Pons (tissue), 1 donor: ENCODE results near the gene CD82.
"Not testable (repeated sequence)": the region's sequence is repeated elsewhere in the genome, so short reads cannot be mapped to it uniquely, and the experiment has no call there.

Source experiments
- DNase-seq: peaks from one replicate; pipeline ENCODE4 v3.0.0-alpha.2; 2016; ENCODE audit warnings: low spot score

CD82 gene

DNA sequence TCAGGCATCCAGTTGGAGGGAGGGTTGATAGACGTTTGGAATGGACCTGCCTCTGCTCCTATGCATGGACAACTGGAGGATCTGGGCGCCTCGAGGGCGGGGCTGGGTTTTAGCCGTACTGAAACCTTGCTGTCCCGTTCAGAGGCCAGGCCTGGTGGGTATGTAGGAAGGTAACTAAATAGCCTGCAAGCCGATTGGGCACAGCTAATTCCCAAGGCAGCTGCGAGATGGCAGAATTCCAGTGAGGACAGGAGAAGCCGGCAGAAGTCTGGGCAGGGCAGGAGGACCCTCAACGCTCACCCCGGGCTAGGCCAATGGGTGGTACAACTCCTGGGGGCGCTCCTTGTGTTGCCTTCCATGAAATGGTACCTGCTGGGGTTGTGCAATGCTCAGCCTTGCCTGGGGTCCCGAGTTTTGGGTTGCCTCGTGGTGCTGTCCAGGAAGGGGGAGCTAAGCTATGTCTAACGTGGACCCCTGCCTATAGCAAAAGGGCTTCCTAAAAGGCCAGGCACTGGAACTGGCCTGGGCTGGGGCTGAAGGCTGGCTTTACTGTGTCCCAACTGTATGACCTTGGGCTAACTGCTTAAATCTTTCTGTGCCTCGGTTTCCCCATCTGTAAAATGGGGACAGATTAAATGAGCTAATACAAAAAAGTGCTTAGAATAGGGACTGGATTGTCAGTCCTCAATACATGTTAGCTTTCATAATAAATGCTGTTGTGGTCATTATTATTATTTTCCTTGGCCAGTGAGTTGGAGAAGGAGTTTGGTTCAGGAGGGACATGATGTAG, 30.1 kb upstream of the CD82 start:
- DNase-seq, result no peak

DNA sequence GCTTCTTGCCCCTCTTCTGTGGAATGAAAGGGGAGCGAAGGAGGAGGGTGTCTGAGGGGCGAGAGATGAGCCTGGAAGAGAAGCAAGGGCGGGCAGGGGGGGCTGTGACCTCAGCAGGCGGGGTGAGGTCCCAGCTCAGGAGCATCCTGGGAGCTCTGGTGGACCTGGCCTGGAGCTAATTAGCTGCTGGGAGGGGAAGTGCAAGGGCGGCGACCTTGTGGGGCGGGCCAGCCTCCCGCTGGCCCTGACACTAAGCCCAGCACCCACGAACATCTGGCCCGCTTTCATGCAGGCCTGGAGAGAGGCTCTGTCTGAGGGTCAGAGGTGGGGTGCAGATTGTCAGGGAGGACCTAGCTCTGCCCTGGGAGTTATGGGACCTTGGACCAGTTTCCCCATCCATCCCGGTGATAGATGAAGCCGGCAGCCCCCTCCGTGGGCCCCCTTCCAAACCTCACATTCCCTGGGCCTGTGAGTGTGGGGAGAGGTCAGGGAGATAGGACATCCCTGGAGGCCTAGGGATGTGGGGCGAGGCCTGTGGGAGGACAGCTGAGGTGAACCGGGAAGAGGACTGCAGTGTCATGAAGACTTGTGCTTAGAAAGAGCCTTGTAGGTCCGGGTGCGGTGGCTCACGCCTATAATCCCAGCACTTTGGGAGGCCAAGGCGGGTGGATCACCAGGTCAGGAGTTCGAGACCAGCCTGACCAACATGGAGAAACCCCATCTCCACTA, 28.5 kb upstream of the CD82 start:
- DNase-seq, result no peak

DNA sequence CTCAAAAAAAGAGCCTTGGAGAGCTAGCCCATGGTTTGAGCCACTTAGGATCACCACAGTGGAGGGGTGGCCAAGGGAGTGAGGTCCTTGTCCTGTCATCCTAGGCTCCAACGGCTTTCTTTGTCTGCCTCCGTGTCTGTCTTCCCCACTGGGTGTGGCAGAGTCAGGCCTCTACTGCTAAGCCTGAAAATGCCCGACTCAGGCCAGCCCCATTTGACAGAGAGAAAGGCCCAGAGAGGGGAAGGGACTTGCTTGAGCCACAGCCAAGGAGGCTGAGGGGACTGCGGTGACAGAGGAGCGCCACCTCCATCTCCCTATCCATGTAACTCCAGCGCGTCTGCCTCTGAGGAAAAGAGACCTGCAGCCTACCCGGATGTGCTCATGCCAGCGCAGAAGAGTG, 27.8 kb upstream of the CD82 start:
- DNase-seq, result no peak

GRCh38 chr11:44538375-44539054, 26.9 kb upstream of the CD82 start:
- DNase-seq, result peak; percentile 59

- DNase-seq, result no peak
Observed at GRCh38 chr11:44539971-44540370, 25.5 kb upstream of the CD82 start.

DNA sequence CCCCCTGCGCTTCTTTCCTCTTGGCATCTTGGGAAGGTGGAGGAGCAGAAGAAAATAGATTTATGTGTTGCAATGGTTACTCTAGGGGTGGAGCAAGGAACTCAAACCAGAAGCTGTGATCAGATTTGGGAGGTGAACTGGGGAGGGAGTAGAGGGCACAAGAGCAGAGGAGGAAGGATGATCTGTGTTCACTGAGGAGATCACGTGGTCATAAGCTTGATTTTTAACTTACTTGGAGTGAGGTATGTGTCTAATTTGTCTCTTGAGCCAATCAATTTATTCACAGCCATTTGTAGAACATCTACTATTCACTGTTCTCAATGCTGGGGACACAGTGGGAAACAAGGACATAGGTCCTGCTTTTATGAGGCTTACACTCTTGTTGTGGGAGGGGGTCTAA, 24.8 kb upstream of the CD82 start:
- no peak for DNase-seq

- DNase-seq, result no peak
Observed at GRCh38 chr11:44542372-44542771, 23.1 kb upstream of the CD82 start.

GRCh38 chr11:44546984-44547383, 18.5 kb upstream of the CD82 start:
- not testable (repeated sequence) for DNase-seq

DNA sequence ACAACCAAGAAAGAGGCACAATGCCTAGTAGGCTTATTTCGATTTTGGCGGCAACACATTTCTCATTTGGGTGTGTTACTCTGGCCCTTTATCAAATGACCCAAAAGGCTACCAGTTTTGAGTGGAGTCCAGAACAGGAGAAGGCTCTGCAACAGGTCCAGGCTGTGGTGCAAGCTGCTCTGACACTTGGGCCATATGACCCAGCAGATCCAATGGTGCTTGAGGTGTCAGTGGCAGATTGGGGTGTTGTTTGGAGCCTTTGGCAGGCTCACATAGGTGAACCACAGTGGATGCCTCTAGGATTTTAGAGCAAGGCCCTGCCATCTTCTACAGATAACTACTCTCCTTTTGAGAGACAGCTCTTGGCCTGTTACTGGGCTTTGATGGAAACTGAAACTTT, 17.9 kb upstream of the CD82 start:
- not testable (repeated sequence) for DNase-seq

- DNase-seq, result no peak
Observed at GRCh38 chr11:44548032-44548695, 17.3 kb upstream of the CD82 start.

DNA sequence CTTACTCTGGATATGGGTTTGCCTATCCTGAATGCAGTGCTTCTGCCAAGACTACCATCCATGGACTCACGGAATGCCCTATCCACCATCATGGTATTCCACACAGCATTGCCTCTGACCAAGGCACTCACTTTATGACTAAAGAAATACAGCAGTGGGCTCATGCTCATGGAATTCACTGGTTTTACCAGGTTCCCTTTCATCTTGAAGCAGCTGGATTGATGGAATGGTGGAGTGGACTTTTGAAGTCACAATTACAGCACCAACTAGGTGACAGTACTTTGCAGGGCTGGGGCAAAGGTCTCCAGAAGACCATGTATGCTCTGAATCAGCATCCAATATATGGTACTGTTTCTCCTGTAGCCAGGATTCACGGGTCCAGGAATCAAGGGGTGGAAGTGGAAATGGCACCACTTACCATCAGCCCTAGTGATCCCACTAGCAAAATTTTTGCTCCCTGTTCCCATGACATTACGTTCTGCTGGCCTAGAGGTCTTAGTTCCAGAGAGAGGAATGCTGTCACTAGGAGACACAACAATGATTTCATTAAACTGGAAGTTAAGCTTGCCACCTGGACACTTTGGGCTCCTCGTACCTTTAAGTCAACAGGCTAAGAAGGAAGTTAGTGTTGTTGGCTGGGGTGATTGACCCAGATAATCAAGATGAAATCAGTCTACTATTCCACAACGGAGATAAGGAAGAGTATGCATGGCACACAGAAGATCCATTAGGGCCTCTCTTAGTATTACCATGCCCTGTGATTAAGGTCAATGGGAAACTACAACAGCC, 16.3 kb upstream of the CD82 start:
- DNase-seq, result not testable (repeated sequence)

DNA sequence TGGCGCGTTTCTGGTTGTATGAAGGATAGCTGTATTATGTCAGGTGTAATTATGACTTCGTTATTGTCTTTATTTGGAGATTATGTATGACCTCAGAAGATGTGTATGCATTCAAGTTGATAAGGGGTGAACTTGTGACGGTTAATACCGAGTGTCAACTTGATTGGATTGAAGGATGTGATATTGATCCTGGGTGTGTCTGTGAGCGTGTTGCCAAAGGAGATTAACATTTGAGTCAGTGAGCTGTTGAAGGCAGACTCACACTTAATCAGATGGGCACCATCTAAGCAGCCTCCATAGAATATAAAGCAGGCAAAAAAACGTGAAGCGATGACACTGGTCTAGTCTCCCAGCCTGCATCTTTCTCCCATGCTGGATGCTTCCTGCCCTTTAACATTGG, 15.3 kb upstream of the CD82 start:
- DNase-seq, result no peak

- no peak for DNase-seq
Observed at GRCh38 chr11:44551456-44552139, 13.9 kb upstream of the CD82 start.

DNA sequence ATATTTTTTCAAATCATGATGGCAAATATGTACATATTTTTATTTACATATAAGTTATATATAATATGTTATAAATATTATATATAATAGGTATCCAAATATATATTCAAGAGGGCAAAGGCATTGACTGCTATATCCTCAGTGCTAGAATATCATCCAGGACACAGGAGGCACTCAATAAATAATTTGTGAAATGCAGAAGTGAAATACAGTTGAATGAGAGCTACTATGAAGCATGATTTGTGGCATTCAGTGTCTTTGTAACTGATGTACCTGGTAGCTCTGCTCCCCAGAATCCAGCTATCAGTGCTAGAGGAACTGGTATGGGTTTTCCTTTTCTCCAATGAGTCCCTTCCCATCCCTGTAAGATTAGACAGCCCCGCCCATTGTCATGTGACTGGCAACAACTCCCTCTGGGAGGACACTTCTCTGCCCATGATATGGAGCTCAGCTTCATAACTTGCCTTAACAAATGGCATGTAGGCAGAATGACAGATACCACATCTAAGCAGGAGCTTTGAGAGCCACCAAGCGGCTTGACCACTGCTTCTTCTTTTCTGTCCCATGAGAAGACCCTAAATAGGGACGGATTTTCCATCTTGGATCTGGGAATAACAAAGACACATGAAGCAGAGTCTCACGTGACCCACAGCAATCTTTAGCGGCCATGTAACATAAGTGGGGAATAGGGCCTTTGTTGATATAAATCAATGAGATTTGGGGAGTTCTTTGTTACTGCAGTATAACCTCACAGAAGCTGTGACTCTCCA, 10.2 kb upstream of the CD82 start:
- DNase-seq, result no peak

DNA sequence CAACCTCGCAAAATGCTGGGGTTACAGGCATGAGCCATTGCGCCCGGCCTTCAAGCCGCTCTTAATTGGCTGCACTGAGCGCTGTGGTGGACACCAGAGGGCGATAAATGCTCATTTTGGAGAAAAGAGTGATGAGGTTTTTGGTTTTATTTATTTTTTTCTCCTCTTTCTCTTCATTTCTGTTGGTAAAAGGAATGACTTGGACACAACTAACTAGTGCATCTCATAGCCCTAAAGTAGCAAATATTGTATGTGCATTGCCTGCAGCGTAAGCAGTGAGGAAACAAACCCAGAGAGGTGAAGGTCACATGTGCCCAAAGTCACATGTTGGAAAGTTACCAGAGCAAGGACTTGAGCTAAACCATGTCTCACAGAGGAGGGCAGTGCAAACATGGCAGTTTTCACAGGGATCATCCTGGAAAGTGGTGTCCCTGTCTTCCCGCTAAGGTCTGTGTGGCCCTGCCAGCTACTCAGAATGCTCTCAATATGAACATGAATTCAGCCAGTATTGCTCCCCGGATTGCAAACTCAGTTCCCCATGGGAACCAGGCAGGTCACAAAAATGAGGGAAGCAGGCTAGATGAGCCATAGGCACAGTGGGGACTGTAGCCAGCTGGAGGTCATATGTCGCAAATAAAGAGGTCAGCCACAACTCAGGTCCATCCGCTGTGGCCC, 8.6 kb upstream of the CD82 start:
- DNase-seq, result peak; percentile 80

DNA sequence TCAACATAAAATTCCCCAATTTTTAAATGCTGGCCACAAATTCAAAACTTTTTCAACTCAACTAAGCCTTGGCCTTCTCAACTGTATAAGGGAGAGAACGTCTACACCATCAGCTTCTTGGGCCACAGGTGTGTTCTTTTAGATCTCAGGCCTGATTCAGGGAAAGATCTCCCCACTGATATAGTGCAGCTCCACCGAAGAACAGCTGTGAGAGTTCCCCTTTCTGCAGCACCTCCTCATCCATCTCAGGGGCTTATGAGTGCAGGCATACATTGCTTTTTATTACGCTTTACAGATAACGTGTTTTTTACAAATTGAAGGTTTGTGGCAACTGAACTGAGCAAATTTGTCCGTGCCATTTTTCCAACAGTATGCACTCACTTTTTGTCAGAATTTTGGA, 8.0 kb upstream of the CD82 start:
- DNase-seq, result no peak

DNA sequence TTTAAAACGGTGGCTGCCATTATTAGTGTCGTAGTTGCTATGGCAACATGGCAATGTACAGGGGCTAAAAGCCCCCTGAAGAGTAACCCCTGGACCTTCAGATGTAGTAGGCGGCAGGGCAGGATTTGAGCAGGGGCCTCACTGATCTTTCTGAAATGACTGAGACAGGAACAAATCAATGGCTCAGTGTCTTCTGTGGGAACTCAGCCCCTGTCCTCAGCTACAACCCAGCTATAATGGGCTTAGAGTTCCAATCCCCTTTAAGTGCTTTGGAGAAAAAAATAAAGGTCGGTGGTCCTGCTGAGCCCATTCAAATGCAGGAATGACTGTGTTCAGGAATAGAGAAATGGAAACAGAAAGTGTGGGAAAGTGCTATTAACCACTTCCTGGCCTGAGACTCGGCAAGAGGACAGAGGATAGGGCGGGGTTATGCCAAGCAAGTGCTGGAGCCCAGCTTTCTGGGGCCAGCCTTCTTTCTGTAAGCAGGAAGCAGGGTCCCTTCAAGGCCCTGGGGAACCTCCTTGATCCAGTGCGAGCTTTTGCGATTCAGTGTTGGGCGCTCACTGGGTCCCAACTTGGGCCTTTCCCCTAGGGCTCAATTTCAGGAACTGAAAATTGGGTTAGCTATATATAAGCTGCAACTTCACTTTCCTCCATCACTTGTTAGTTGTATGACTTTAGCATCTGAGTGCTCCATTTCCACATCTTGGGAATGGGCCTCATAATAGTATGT, 6.1 kb upstream of the CD82 start:
- peak; percentile 31 for DNase-seq

DNA sequence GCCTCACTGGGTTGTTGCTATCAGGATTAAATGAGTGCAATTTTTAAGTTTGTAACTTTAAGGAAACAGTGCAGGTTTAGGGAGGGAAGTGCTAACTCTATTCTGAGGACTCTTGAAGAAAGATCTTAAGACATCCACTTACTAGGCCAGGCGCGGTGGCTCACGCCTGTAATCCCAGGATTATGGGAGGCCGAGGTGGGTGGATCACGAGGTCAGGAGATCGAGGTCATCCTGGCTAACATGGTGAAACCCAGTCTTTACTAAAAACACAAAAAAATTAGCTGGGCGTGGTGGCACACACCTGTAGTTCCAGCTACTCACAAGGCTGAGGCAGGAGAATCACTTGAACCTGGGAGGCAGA, 5.5 kb upstream of the CD82 start:
- not testable (repeated sequence) for DNase-seq

DNA sequence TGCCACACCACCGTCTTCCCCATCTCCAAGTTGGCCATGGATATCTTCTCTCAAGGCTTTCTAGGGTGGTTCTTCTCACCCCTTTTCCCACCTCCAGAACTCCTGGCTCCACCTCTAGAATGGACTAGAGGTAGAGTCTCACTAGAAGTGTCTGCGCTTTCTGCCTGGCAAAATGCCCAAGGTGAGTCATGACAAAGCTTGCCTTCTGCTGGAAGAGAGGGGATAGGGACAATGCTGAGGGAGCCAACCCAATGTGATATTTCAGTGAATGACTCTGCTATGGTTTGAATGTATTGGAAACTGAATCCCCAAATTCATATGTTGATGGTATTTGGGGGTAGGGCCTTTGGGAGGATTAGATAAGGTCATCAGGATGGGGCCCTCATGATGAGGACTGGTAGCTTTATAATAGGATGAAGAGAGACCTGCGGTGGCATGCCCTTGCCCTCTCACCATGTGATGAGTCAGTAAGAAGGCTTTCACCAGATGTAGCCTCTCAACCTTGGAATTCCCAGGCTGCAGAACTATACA, 4.1 kb upstream of the CD82 start:
- DNase-seq, result no peak
